ENCODE data around the gene PCSK9.
A peak's percentile ranks its signal among the peaks of the same experiment; 100 is the strongest.
"Not testable (repeated sequence)": the region's sequence is repeated elsewhere in the genome, so short reads cannot be mapped to it uniquely, and the experiment has no call there.

PCSK9 gene

DNA sequence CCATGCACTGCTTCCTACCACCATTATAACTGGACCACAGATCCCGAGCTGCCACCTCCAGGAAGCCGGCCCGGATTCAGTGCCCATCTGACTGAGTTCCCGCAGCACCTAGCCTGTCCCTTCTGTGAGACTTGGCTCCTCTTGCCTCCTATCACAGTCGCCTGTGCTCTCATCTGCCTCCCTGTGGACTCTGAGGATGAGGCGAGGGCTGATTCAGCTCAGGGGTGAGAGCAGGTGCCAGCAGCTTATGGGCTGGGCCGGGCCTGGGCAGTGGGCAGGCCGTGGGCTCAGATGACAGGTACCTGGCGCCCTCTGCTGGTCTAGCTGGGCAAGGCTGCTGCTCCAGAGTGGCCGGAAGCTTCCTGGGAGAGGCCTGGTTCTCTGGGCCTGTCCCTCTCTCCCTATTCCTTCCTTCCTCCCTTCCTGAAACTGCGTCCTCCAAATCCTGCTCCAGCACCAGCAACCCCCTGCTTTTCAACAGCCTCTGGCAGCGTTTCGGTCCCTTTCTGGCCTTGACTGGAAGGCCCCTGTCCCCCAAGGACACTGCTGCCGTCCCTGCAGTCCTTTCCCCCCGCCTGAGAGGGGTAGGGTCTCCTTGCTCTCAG lies 17.3 kb upstream of the PCSK9 start:
- TF ChIP-seq ZFX (IDR thresholded peaks at IDR 0.05) (peak; percentile 43; the same call in 1 of the 2 replicates), CTCF (conservative IDR thresholded peaks at IDR 0.05) (peak; percentile 98)
- H3K27ac ChIP-seq: no peak overlapping the region

GRCh38 chr1:55024163-55024562 lies 15.2 kb upstream of the PCSK9 start:
- H3K27ac ChIP-seq: not testable (repeated sequence)

- H3K27ac ChIP-seq: not testable (repeated sequence)
Observed at GRCh38 chr1:55026682-55027081, 12.7 kb upstream of the PCSK9 start.

- H3K27ac ChIP-seq: not testable (repeated sequence)
Observed at GRCh38 chr1:55031098-55031497, 8.2 kb upstream of the PCSK9 start.

GRCh38 chr1:55033265-55033614 lies 6.1 kb upstream of the PCSK9 start:
- TF ChIP-seq CTCF (conservative IDR thresholded peaks at IDR 0.05) (no peak), ZFX (IDR thresholded peaks at IDR 0.05) (no peak)

GRCh38 chr1:55034476-55035133 lies 4.7 kb upstream of the PCSK9 start:
- TF ChIP-seq CTCF (conservative IDR thresholded peaks at IDR 0.05) (no peak), ZFX (IDR thresholded peaks at IDR 0.05) (no peak)
- H3K27ac ChIP-seq: no peak overlapping the region

More at GRCh38 chr1:55033265-55033614, 6.1 kb upstream of the PCSK9 start:
- H3K27ac ChIP-seq: no peak overlapping the region

DNA sequence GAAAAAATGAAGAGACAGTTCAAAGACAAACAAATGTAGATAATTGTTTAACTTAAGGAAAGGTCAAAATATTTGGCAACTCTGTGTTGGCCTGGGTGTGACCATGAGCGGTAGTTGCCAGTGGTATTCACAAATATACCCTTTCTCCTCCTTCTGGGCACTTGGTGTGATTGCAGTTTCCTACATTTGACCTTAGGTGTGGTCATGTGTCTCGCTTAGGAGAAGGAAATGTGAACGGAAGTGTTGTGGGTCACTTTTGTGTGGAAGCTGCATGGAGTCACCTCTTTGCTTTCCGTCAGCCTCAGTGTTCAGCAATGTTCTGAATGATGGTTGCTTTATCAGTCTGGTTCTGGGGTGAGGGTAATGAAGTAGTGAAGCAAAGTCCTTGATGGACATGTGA lies 3.4 kb upstream of the PCSK9 start:
- H3K27ac ChIP-seq: no peak overlapping the region
- TF ChIP-seq ZFX (IDR thresholded peaks at IDR 0.05): no peak
- TF ChIP-seq CTCF (conservative IDR thresholded peaks at IDR 0.05): peak; percentile 50

DNA sequence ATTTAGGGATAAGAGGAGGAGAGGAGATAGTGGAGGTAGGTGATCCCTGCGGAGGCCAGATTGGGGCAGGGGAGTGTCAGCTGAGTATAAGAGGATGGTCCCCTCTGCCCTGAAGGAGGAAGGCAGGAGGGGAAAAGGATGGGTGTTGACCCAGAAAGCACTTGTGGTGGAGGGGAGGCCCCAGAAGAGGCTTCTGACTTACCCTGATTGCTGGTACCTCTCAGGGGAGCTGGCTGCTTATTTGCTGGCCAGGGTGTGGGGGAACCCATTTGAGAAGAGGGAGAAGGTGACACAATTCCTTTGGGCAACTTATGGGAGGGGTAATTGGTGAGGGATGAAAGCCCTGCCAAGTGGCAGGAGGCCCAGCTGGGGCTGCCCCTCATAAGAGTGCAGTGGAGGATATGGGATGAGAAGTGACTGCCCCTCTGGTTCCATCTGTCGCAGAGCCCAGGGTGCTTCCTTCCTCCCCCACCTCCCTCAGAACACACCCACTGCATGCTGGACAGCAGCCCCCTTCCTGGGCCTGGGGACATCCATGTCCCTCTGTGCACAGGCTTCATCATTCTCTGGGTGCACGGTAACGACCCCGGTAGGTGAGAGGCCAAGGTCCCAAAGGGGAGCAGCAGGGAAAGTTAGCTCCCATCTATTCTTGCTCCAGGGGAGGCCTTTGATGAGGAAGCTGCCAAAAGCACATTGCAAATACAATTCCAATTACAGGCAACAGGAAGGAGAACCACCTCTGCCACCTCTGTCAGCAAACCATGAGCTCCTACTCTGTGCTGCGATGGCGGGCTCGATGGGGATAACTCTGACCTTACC lies 1.4 kb upstream of the PCSK9 start:
- TF ChIP-seq ZFX (IDR thresholded peaks at IDR 0.05): no peak
- TF ChIP-seq CTCF (conservative IDR thresholded peaks at IDR 0.05): no peak
- no peak overlapping the region for H3K27ac ChIP-seq

DNA sequence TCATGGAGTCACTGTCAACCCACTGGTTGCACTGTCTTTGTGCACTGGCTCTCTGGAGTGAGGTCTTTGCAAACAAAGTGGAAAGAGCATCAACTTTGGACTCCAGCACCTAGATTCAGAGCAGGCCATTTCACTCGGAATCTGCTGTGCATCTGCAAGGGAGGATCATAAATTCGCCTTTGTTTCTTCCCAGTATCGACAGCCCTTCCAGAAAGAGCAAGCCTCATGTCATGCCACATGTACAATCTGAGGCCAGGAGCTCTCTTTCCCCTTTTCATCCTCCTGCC lies 853 bp upstream of the PCSK9 start:
- no peak overlapping the region for H3K27ac ChIP-seq

More for the DNA sequence above, 853 bp upstream of the PCSK9 start:
- TF ChIP-seq ZFX (IDR thresholded peaks at IDR 0.05): no peak
- TF ChIP-seq CTCF (conservative IDR thresholded peaks at IDR 0.05): no peak
